HG03135 (cell line): ENCODE data around the gene SIX1.

Experiments used
- ATAC-seq: cut with Tn5 transposase; IDR thresholded peaks from one replicate; pipeline ENCODE4 v1.9.1; 2021; ENCODE audit warnings: mild to moderate bottlenecking, moderate library complexity; ENCODE audit not compliant: unreplicated experiment

SIX1 gene

GRCh38 chr14:60643141-60643462, 6.2 kb downstream of the SIX1 start:
- ATAC-seq = no peak

- ATAC-seq = no peak
Measured at GRCh38 chr14:60642270-60643140, 6.8 kb downstream of the SIX1 start.

GRCh38 chr14:60641742-60642269, 7.5 kb downstream of the SIX1 start:
- no peak for ATAC-seq

GRCh38 chr14:60640859-60641741, 8.2 kb downstream of the SIX1 start:
- no peak for ATAC-seq

GRCh38 chr14:60639674-60640073, 9.6 kb downstream of the SIX1 start:
- no peak for ATAC-seq

GRCh38 chr14:60637479-60638315, 11.6 kb downstream of the SIX1 start:
- no peak for ATAC-seq

- ATAC-seq = no peak
Measured at GRCh38 chr14:60636879-60637478, 12.3 kb downstream of the SIX1 start.

GRCh38 chr14:60634153-60634552, 15.1 kb downstream of the SIX1 start:
- no peak for ATAC-seq

GRCh38 chr14:60632777-60633176, 16.5 kb downstream of the SIX1 start:
- peak; percentile 53 for ATAC-seq

- no peak for ATAC-seq
Measured at GRCh38 chr14:60632257-60632656, 17.0 kb downstream of the SIX1 start.

- ATAC-seq = no peak
Measured at GRCh38 chr14:60631842-60632241, 17.4 kb downstream of the SIX1 start.

- no peak for ATAC-seq
Measured at GRCh38 chr14:60630129-60630528, 19.1 kb downstream of the SIX1 start.

GRCh38 chr14:60628892-60629291, 20.4 kb downstream of the SIX1 start:
- no peak for ATAC-seq

GRCh38 chr14:60622917-60623257, 26.4 kb downstream of the SIX1 start:
- no peak for ATAC-seq

GRCh38 chr14:60622210-60622916, 26.9 kb downstream of the SIX1 start:
- ATAC-seq = no peak

- no peak for ATAC-seq
Measured at GRCh38 chr14:60621386-60621785, 27.9 kb downstream of the SIX1 start.

- no peak for ATAC-seq
Measured at GRCh38 chr14:60618241-60618640, 31.0 kb downstream of the SIX1 start.

- no peak for ATAC-seq
Measured at GRCh38 chr14:60616461-60616959, 32.8 kb downstream of the SIX1 start.

GRCh38 chr14:60602291-60602690, 47.0 kb downstream of the SIX1 start:
- ATAC-seq = no peak

GRCh38 chr14:60599727-60600126, 49.5 kb downstream of the SIX1 start:
- no peak for ATAC-seq
